GM19372 (cell line): ENCODE results near the gene COX6A1.
A peak's percentile ranks its signal among the peaks of the same experiment; 100 is the strongest.
"Not testable (repeated sequence)": the region's sequence is repeated elsewhere in the genome, so short reads cannot be mapped to it uniquely, and the experiment has no call there.

Experiments used
- ATAC-seq: cut with Tn5 transposase; IDR thresholded peaks from one replicate; pipeline ENCODE4 v1.9.1; 2021; ENCODE audit warnings: mild to moderate bottlenecking, low read depth, moderate library complexity; ENCODE audit not compliant: unreplicated experiment

The COX6A1 gene

DNA sequence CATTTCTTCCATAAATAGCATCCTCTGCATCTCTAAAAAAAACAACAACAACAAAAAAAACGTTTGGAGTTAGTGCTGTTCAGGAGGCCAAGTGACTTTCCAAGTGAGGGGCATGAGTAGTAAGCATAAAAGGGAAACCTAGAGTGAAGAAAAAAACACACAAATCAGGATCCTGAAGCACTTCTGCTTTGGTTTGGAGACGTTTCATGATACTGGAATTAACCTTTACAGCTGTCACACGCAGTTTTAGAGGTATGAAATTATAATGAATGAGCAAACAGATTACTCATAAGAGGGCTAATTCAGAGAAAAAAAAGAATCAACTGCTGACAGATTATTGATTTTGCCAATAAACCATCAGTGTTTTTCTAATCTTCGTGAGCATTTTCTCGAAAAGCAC lies 27.8 kb downstream of the COX6A1 start:
- no peak for ATAC-seq

DNA sequence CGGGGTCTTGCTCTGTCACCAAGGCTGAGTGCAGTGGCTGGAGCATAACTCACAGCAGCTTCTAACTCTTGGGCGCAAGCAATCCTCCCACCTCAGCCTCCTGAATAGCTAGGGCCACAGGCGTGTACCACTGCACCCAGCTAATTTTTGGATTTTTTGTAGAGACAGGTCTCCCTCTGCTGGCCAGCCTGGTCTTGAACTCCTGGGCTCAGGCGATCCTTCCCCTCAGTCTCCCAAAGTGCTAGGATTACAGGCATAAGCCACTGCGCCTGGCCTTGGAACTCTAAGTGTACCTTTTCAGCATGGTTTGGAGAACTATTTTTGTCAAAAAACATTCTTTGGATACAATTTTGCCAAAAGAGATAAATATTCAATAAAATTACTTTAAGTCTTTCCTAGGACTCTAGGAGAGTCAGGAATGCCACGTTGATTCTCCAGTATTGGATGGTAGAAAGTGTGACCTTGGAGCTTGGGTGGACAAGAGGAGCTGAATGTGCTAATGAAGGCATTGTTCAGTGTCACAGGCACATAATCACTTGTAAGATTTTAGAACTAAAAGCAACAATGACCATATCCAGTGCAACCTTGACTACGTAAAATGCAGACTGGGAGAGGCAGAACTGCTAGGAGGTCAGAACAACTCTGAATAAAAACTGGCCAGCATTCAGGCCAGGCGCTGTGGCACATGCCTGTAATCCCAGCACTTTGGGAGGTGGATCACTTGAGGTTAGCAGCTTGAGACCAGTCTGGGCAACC lies 28.8 kb downstream of the COX6A1 start:
- no peak for ATAC-seq

DNA sequence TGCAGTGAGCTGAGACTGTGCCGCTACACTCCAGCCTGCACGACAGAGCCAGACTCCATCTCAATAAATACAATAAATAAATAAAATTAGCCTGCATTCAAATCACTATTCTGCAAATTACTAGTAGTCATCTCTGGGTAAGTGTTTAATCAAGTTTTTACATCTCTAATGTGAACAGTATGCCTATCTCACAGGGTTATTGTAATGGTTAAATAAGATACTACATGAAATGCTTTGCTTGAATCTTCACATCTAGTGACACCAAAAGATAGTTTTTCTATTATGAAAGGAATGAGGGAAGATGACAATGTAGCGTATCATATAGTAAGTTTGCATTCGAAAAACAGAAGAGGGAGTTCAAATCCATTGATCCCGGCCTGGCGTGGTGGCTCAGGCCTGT lies 29.5 kb downstream of the COX6A1 start:
- ATAC-seq, result no peak

DNA sequence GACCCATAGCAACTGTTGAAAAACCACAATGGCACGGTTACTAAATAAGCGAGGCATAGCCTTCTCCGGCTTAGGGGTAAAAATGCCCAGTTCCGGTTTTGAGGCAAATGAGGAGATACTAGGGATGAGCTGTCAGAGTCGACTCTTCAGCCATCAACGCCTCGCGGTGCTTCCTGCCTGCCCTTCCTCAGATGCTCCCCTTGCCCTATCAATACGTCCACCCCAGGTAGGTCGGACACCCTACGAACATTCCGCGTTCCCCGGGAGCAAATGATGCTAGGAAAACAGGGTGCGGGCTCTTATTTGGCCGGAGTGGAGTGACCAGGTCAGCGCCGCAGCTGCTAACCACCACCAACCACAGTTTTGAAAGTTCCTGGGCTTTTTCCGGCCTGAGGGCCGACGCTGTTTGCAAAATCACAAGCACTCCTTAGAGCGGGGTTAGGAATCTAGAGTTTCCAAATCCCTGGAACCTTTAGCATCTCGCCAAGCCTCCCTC lies 30.5 kb downstream of the COX6A1 start:
- no peak for ATAC-seq

- ATAC-seq, result peak; percentile 24
Observed at GRCh38 chr12:120468821-120469449, 31.0 kb downstream of the COX6A1 start.

DNA sequence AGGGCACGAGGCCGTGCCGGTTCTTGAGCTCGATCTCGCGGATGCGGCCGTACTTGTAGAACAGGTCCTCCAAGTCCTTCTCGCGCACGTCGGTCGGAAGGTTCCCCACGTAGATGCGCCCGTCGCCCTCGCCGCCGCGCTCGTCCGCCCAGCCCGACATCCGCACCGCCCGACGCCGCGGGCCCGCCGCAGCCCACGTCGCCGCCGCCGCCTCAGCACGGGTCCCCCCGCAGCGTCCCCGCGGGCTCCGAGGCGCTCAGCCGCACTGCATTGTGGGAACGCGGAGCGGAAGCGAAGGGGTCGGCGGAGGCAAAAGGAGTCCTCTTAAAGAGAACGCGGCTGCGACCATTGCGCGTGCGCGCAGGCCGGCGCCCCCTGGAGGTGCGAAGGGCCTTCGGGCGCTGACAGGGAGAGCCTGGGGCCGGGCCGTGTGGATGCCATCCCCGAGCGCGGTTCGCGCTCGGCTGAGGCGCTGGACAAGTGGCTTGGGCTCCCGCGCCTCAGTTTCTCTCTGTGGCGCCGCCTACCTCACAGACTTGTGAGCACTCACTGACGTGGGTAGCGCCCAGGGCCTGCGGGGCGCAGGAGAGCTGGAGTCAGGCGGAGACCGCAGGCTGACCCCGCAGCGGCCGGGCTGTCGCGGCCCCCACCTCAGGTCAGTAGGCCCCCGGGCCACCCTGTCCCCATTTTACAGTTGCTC lies 31.7 kb downstream of the COX6A1 start, which contains the start of gene SRSF9:
TSS of gene SRSF9 (minus strand) at position 299 of the 700 bp plus-strand sequence. CDS start at position 160, 139 bp downstream.
- peak; percentile 90 for ATAC-seq

DNA sequence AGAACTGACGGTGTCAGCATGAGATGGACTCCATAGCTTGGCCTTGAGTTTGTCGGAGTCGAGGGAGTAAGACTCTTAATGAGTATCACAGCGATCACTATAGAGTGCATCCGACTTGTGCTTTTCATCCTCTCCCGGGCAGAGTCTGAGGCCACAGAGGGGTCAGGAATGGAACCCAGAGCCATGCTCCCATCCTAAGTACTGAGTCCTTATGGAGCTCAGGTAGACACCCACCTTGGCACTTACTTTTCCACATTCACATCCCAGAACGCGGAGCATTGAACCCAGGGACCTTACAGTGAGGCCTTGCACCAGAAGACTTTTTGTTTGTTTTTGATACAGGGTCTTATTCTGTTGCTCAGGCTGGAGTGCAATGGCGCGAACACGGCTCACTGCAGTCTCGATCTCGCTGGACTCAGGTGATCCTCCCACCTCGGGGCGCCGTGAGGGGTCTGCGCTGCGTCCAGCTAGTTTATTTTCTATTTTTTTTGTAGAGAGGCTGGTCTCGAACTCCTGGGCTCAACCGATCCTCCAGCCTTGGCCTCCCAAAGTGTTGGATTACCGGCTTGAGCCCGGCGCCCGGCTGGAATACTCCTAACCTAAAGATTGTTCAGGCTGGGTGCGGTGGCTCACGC lies 32.4 kb downstream of the COX6A1 start:
- no peak for ATAC-seq

GRCh38 chr12:120472521-120472920 lies 34.6 kb downstream of the COX6A1 start:
- ATAC-seq, result no peak

GRCh38 chr12:120473807-120474615 lies 36.1 kb downstream of the COX6A1 start:
- no peak for ATAC-seq

- ATAC-seq, result no peak
Observed at GRCh38 chr12:120474616-120474960, 36.7 kb downstream of the COX6A1 start.

DNA sequence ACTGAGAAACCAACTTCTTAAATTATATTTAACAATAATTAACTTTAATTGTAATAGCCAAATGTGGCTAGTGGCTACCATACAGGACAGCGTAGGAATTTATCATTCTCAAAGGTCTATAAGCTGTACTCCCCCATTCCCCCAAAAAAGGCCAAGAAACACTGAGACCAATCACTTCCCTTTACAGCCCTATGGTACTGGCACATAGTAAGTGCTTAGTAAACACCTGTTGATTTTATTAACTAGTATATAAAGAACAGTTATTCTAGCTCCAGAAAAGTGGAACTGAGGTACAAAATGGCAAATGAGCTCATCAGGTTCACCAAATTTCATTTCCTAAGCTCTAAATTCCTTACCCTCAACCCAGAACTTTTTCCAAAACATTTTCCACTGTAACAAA lies 37.7 kb downstream of the COX6A1 start:
- ATAC-seq, result no peak

DNA sequence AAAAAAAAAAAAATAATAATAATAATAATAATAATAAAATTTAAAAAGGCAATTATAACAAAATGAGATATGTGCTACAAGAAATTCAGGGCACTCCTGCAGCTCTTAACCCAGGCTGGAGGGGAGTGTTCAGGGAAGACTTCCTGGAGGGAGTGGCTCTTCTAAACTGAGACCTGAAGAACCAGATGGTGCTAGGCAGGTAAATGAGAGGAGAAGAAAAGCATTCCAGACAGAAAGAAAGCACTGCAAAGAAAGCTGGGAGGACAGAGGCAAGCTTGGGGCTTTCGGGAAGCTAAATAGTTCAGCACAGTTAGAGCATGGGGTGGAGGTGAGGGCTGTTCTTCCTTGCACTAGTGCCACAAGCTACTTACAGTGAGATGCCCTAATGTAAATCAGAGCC lies 41.5 kb downstream of the COX6A1 start:
- ATAC-seq, result no peak

DNA sequence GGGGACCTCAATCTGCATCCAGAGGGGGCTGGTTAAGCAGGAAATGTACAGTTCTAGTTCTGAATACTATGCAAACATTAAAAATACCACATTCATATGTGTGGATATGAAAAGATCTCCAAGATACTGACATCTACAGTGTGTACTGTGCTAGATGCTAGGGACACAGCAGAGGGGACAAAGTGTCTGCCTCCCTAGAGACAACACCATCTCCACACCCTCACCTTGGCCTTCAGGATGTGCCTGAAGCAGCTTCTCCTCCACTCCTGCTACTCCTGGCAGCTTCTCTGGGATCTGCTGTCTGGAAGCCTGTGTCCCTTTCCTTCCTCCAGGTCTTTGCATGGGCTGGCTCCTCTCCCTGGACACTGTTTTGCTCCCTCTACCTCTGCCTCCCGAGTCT lies 42.3 kb downstream of the COX6A1 start:
- ATAC-seq, result no peak

DNA sequence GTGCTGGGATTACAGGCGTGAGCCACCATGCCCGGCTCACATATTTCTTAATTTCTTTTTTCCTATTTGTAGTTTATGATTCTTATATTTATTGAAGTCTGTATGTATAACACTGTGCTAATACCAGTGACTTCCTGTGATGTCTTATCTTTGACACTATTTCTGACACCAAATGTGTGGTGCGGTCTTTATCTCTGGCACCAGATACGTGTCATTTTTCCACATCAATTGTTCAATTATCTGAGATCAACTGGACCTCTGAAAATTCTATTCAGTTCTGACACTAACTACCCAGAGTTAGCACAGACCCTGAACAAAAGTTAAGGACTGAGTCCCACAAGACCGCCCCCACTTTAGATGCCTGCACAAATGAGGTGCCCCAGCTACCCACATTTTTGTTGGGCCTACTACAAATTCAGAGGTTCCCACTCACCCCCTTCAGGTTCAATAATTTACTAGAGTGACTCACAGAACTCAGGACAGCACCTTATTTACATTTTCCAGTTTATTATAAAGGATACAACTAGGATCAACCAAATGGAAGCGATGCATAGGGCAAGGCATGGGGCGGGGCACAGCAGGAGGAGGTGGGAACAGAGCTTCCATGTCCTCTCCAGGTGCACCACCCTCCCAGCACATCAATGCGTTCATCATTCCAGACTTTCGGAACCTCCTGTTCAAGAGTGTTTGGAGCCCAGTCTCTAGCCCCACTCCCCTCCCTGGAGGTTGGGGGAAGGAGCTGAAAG lies 43.3 kb downstream of the COX6A1 start:
- no peak for ATAC-seq

DNA sequence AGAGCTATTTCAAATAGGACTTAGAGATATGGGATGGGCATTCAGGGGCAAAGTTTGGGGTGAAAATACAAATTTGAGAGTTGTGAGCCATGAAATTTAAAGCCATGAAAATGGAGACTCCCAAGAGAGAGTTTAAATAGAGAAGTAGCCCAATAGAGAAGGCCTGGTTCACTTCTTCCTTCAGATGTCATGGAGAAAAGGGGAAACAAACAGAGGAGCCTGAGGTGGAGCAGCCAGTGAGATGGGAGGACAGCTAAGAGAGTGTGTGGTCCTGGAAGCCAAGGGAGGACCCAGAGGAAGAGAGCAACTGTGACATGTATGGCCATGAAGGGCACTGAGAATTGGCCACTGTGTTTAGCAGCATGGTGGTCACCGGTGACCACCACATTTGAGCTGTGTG lies 45.7 kb downstream of the COX6A1 start:
- no peak for ATAC-seq

DNA sequence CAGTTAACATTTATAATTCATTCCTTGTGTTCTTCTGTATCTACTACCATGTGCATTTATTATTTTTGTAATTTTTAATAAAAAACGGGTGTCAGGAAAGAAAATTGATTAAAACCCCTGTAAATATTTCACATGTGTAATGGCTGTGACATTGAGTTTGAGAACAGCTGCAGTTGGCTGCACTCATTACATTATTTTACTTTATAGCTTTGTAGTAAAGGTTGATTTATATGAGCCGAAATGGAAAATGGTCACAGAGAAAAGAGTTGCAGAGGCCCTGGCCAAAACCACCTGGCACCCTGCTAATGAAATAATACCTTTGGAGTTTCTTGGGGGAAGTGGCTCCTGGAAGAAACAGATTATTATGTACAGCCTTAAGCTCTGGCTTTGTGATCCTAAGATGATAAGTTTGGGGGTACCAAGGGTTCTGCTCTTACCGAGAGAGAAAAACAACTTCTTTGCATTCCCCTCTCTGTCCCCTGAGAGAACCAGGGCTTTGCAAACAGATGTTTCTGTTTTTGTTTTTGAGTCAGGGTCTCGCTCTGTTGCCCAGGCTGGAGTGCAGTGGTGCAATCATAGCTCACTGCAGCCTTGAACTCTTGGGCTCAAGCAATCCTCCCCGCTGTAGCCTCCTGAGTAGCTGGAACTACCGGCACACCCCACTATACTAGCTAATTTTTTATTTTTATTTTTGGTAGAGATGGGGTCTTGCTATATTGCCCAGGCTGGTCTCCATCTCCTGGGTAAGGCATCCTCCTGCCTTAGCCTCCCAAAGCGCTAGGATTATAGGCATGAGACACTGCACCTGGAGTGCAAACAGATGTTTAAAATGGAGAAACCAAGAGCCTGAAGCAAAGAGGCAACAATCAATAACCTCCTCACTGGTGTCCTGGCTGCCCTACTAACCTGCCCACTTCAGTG lies 48.3 kb downstream of the COX6A1 start:
- no peak for ATAC-seq

DNA sequence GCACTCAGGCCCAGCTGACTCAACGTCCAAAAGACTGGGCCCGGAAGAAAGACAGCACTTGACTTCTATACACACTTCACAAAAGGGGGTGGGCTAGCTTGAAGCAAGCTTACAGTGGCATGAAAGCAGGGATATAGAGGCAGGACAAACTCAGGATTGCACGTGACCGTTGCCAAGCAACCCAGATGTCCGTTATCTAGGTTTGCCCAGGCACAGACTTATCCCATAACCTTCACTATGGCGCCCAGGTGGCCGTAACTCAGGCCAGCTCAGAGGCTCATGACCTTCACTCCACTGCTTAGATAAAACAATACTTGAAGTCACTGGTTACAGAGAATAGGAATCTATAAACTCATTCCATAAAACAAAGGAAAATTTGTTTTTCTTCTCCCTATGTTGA lies 49.6 kb downstream of the COX6A1 start:
- ATAC-seq, result not testable (repeated sequence)

- ATAC-seq, result no peak
Observed at GRCh38 chr12:120488057-120488640, 50.2 kb downstream of the COX6A1 start.
